Renal pelvis (tissue), 4 donors: ENCODE data around the gene ADAMTSL2. TPM values are rescaled to one million over a fixed set of nuclear protein-coding genes. Genes with fewer than 3 reads are reported as not detected.

Experiments
- DNase-seq: peaks from one replicate; pipeline ENCODE4 v3.0.0-alpha.2; 2013
- polyA plus RNA-seq, 3 donors: library from polyadenylated mRNA; unstranded; fragments of 120-200 nt; gene quantifications; one replicate each; pipeline ENCODE4 v1.2.1, GENCODE V29; 2013; ENCODE audit not compliant: insufficient read length in 3 of 3

The ADAMTSL2 gene
- polyA plus RNA-seq, 3 donors, result 1.5 to 1.9 (median 1.6) TPM

- no peak for DNase-seq
Measured at GRCh38 chr9:133622555-133622954, 88.1 kb downstream of the ADAMTSL2 start.

Other genes with a start within 250 kb of the ADAMTSL2 start
- 10 to 100 TPM; 29.2 to 35.6 (median 31.7) TPM for gene SURF6, start 198.5 kb upstream of the ADAMTSL2 start, polyA plus RNA-seq
- gene MED22, start 186.6 kb upstream of the ADAMTSL2 start, polyA plus RNA-seq, result 10 to 100 TPM; 31.8 to 33.4 (median 32.6) TPM
- gene RPL7A, start 186.5 kb upstream of the ADAMTSL2 start, polyA plus RNA-seq, result 1,000 to 10,000 TPM; 2,345 to 2,776 (median 2,509) TPM
- 10 to 100 TPM; 41.0 to 51.9 (median 44.9) TPM for gene SURF1, start 178.2 kb upstream of the ADAMTSL2 start, polyA plus RNA-seq
- gene SURF2, start 178.2 kb upstream of the ADAMTSL2 start, polyA plus RNA-seq, result 10 to 100 TPM; 23.1 to 28.2 (median 26.4) TPM
- gene SURF4, start 158.6 kb upstream of the ADAMTSL2 start, polyA plus RNA-seq, result 100 to 1,000 TPM; 163 to 184 (median 172) TPM
- gene STKLD1, start 158.3 kb upstream of the ADAMTSL2 start, polyA plus RNA-seq, result 1 to 10 TPM; 3.9 to 5.3 (median 4.6) TPM
- gene REXO4, start 116.7 kb upstream of the ADAMTSL2 start, polyA plus RNA-seq, result 10 to 100 TPM; 29.1 to 32.3 (median 31.6) TPM
- 10 to 100 TPM; 10.5 to 14.1 (median 13.8) TPM for gene ADAMTS13, start 112.3 kb upstream of the ADAMTSL2 start, polyA plus RNA-seq
- gene CACFD1, start 74.7 kb upstream of the ADAMTSL2 start, polyA plus RNA-seq, result 10 to 100 TPM; 36.5 to 41.9 (median 38.4) TPM
- 1 to 10 TPM; 1.4 to 2.0 (median 1.8) TPM for gene SLC2A6, start 55.6 kb upstream of the ADAMTSL2 start, polyA plus RNA-seq
- gene MYMK, start 9.7 kb upstream of the ADAMTSL2 start, polyA plus RNA-seq, result not detected
- under 1 TPM; 0.25 to 0.38 (median 0.33) TPM for gene FAM163B, start 74.7 kb downstream of the ADAMTSL2 start, polyA plus RNA-seq
- gene DBH, start 101.7 kb downstream of the ADAMTSL2 start, polyA plus RNA-seq, result 1 to 10 TPM in 2 of 3 donors, under 1 TPM in 1; 0.94 to 1.7 (median 1.4) TPM
- gene SARDH, start 203.6 kb downstream of the ADAMTSL2 start, polyA plus RNA-seq, result 10 to 100 TPM; 12.9 to 14.8 (median 13.1) TPM